ENCODE data around the gene ECSCR.
"Not testable (repeated sequence)": the region's sequence is repeated elsewhere in the genome, so short reads cannot be mapped to it uniquely, and the experiment has no call there.

The ECSCR gene, protein sequence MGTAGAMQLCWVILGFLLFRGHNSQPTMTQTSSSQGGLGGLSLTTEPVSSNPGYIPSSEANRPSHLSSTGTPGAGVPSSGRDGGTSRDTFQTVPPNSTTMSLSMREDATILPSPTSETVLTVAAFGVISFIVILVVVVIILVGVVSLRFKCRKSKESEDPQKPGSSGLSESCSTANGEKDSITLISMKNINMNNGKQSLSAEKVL

DNA sequence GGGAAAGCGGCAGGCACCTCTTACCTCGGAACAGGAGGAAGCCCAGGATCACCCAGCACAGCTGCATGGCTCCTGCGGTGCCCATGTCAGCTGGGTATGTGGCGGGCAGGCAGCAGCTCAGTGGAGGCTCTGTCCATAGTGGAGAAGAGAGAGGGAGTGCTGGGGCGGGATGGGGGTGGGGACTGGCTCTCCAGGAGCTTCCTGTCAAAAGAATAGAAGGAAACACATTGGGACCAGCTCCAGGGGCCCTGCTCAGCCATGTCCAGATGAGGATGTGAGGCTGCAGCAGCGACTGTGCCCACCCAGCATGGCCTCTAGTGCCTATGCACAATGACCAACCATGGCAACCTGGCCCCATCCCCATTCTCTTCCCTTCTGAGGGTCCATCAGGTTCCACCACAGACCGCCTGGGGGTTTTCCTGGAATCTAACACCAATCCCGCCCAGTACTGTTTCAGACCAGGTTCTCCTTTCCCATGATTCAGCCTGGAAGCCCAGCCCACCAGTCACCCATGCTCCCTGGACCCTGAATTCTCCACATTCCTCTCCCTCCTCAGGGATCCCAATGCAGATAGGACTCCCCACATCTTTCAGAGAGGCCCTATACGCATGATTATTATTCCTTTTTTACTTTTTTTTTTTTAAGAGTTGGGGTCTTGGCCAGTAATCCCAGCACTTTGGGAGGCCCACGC, at the start of gene ECSCR:
ECSCR (minus strand) TSS at position 158 of the 691 bp plus-strand sequence; CDS start at position 85, 73 bp downstream.
- no peak for DNase-seq

DNA sequence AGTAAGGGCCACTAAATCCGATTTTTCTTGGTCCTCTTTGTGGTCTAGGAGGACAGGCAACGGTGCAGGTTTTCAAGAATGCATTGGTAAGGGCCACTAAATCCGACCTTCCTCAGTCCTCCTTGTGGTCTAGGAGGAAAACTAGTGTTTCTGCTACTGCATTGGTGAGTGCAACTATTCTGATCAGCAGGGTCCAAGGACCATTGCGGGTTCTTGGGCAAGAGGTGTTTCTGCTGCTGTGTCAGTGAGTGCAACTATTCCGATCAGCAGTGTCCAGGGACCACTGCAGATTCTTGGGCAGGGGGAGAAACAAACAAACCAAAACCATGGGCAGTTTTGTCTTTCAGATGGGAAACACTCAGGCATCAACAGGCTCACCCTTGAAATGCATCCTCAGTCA, 42.2 kb upstream of the ECSCR start:
- not testable (repeated sequence) for DNase-seq

DNA sequence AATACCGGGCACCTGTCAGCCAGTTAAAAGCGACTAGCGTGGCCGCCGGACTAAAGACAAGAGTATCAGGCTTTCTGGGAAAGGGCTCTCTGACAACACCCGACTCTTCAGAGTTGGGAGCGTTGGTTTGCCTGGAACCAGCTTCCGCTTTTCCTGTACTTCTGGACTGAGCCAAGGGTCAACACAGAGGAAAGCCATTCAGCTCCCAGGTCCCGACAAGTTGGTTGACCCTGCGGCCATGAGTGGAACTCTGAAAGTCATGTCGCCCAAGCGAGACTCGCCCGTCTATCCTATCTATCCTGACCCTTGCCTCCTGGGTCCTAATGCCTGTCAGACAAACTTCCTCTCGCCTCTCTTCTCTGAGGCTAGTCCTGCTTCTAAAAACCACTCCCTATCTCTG, 41.3 kb upstream of the ECSCR start:
- DNase-seq: not testable (repeated sequence)

DNA sequence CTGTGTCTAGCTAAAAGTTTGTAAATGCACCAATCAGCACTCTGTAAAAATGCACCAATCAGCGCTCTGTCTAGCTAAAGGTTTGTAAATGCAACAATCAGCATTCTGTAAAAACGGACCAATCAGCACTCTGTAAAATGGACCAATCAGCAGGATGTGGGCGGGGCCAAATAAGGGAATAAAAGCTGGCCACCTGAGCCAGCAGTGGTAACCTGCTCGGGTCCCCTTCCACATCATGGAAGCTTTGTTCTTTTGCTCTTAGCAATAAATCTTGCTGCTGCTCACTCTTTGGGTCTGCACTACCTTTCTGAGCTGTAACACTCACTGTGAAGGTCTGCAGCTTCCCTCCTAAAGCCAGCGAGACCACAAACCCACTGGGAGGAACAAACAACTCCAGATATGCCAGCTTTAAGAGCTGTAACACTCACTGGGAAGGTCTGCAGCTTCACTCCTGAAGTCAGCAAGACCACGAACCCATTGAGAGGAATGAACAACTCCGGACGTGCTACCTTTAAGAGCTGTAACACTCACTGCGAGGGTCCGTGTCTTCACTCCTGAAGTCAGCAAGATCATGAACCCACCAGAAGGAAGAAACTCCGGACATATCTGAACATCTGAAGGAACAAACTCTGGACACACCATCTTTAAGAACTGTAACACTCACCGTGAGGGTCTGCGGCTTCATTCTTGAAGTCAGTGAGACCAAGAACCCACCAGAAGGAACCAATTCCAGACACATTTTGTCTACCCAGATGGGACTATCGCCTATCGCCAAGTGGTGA, 40.7 kb upstream of the ECSCR start:
- not testable (repeated sequence) for DNase-seq

DNA sequence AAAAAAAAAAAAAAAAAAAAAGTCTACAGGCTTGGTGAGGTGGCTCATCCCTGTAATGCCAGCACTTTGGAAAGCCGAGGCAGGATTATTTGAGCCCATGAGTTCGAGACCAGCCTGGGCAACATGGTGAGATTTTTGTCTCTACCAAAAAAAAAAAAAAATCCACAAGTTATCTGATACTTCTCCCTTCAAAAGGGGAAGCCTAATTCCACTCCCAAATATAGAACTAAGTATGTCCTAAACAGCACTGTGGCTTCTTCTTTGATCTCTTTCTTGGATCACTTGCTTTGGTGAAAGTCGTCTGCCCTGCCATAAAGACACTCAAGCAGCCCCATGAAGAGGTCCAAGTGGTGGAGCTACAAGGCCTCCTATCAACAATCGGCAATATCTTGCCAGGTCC, 38.8 kb upstream of the ECSCR start:
- peak; percentile 38 to 42 for DNase-seq

DNA sequence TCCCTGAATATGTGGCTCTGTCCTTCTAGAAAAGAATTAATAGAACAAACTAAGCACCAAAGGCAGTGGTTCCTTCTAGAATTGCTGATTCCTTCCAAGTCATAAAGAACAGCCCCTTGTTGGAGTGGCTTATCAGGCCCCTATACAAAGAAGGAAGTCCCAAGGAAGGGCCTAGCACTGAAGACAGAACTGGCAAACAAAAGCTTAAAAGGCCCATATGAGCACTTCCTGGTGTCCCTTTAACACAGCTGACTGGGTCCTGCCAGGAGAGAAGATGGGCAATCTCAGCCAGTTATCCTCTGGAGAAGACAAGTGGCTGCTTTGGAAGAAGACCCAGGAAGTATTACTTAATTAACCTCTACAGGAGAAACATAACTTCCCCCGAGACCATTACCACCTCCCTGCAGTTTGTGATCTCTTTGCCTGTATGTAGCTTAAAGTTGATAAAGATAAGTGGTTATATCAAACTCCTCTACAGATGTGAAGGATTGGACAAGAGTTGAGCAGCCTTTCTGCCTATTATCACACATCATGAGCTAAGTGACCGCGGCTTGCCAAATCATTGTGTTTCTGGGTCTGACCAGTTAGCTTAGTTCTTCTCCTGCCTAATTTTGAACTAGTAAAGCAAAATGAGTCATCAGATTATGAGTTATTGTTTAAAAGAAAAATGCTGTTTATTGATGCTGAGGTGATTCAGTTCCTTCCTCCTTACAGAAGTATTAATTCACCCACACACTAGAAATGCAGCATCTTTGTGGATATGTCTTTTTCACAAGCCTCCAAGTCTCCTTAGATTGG, 33.3 kb upstream of the ECSCR start:
- peak; percentile 37 to 45 for DNase-seq

DNA sequence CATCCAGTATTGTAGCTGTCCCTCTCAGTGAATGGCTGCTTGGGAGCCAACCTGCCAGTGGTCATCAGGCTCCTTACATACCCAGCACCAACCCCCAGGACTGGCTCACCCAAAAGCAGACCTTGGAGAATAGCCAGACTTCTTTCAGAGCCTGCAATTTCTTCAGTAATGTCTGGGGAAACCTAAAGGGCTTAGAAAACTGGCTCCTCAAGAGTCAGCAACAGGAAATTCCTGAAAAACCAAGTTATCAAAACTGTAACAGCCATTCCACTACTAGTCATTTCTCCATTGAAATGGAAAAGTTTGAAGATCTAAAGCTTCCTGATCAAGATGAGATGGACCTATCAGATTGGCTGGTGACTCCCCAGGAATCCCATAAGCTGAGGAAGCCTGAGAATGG, 32.3 kb upstream of the ECSCR start:
- DNase-seq: no peak

DNA sequence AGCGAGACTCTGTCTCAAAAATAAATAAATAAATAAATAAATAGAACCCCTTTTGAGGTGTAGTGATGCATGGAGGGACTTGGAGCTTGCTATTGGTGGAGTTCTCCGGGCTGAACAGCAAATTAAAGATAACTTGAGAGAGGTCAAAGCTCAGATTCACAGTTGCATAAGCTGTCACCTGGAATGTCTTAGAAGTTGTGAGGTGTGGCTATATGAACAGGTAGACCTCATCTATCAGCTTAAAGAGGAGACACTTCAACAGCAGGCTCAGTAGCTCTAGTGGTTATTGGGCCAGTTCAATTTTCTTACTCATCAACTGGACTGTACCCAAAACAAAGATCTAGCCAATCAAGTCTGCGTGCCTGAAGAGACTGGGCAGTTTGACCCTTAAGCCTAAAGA, 31.7 kb upstream of the ECSCR start:
- DNase-seq: no peak

DNA sequence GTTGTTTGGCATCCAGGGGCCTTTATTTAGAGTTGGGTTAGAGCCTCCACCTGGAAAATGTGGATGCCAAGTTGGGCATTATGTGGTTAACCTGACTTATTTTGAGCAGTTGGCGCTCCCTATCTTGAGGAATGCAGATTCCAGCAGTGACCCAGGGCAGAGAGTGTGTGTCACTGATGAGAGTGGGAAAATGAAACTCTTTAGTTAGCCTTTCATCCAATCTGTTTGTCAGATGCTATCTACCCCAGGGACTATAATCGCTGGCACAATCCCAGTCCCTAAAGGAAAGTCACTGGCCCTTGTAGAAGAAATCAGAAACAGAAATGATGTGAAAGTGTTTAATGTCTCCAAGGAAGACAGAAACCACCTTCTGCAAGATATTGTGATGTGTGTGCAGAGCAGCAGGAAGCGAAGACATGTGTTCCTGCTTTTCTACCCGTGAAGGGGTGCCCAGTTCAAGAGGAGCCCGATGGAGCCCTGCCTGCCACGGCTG, 30.2 kb upstream of the ECSCR start:
- DNase-seq: no peak

DNA sequence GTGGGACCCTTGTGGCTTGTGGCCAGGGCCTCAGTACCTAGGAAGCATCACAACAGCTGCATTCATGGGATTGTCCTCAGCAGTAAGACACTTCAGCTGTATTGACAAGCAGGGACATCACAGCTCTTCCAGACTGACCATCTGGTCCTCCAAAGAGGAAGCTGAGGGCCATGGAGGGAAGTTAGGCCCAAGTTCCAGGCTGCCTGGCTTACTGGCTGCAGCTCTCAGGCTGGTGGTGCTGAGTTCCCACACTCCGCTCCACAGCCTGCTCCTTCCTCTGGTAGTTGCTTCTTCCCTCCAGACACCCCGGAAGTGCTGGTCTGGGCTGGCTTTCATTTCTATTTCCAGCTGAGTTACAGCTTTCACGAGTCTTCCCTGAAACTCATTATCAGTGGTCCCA, 25.7 kb upstream of the ECSCR start:
- DNase-seq: peak; percentile 72 to 75

DNA sequence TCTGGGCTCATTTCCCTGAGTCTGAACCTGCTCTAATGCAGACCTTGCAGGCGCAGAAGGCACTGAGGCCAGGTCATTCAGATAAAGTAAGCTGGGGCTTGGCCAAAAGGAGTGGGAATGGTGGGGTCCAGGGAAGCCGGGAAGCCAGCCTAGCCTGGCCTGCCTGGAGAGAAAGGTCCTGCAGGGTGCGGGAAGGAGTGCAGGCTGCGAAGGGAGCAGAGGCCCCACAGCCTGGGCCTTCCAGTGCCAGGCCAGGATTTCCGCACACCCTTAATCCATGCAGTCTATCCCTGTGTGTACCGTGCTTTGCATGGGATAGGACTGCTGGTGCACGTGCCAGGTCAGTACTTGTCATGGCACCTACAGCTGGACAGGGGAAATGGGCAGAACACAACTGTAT, 23.7 kb upstream of the ECSCR start:
- DNase-seq: no peak

DNA sequence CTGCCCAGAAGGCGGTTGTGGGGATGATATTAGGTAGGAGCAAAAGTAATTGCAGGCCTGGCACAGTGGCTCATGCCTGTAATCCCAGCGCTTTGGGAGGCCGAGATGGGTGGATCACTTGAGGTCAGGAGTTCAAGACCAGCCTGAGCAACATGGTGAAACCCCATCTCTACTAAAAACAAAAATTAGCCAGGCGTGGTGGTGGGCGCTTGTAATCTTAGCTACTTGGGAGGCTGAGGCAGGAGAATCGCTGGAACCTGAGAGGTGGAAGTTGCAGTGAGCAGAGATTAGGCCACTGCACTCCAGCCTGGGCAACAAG, 20.3 kb upstream of the ECSCR start:
- DNase-seq: not testable (repeated sequence)

DNA sequence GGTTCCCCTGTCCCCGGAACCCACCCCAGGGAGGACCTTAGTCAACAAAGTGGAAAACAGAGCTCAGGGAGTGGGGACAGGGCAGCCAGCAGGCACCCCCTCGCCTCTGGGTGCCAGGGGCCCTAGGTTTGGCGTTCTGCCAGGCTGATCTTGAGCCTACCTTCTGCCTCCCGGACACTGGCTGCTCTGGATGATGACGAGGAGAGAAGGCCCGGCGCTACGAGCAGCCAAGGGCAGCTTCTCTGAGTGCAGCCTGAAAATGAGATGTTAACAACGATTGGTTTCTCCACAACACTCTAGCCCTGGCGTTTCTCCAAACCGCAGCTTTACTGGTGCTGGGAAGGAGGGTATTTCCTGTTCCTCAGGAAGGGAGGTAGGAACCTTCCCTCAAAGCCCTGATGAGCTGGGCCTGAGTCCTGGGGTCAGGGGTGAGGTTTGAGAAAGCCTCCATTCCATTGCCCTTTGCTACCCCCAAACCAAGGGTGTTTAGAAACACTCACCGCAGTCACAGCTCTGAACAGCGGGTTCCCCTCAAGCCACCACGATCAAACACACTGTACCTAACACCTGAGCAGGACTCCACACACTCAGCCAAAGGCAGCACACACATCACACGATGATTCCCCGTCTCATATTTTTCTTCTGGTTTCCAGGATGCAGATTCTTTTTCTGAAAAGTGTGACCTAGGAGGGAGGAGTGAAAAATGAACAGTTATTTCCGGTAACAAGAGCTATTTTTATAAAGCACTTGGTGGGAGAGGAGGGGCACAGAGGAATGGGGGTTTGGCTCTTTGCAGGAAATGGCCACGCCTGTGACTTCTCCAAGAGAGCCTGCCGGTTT, 19.7 kb upstream of the ECSCR start, which contains the start of gene STING1:
STING1 (minus strand) TSS at position 709 of the 840 bp plus-strand sequence. CDS start 1,054 bp downstream, outside the sequence.
- peak; percentile 79 to 86 for DNase-seq

DNA sequence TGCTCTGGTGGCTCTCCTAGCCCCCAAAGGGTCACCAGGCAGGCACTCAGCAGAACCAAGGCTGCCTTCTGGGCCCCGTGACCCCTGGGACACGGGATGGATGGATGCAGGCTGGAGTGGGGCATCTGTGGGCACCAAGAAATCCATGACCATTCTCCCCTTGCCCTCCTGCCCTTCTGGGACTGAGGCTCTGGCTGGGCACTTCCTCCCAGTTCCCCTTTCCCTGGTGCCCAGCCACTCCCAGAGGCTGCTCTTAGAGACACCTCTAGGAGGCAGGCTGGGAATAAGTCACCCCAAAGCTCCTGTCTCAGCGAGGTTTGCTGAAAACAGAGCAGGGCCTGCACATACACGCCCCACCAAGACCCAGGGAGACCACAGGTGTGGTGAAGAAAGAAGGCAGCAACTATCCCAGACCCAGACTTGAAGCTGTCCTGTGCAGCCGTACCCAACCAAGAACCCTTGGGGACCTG, 19.1 kb upstream of the ECSCR start:
- peak; percentile 53 to 59 for DNase-seq

DNA sequence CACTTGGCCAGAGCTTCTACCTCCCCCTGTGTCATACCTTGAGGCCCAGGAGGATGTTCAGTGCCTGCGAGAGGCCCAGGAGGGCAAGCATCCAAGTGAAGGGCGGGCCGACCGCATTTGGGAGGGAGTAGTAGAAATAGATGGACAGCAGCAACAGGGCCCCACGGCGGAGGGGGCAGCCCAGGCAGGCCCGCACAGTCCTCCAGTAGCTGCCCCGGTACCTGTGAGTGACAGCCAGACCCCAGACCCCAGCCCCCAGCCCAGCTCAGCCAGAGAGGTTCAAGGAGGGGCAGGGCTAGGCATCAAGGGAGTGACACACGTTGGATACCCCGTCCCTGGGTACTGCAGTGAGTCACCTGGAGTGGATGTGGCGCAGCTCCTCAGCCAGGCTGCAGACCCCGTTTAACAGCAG, 18.6 kb upstream of the ECSCR start:
- DNase-seq: no peak

DNA sequence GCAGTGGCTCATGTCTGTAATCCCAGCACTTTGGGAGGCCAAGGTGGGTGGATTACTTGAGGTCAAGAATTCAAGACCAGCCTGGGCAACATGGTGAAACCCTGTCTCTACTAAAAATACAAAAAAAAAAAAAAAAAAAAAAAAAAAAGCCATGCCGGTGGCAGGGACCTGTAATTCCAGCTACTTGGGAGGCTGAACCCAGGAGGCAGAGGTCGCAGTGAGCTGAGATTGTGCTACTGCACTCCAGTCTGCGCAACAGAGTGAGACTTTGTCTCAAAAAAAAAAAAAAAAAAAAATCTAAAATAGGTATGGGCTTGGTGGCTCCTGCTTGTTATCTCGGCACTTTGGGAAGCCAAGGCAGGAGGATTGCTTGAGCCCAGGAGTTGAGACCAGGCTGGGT, 17.2 kb upstream of the ECSCR start:
- DNase-seq: not testable (repeated sequence)

DNA sequence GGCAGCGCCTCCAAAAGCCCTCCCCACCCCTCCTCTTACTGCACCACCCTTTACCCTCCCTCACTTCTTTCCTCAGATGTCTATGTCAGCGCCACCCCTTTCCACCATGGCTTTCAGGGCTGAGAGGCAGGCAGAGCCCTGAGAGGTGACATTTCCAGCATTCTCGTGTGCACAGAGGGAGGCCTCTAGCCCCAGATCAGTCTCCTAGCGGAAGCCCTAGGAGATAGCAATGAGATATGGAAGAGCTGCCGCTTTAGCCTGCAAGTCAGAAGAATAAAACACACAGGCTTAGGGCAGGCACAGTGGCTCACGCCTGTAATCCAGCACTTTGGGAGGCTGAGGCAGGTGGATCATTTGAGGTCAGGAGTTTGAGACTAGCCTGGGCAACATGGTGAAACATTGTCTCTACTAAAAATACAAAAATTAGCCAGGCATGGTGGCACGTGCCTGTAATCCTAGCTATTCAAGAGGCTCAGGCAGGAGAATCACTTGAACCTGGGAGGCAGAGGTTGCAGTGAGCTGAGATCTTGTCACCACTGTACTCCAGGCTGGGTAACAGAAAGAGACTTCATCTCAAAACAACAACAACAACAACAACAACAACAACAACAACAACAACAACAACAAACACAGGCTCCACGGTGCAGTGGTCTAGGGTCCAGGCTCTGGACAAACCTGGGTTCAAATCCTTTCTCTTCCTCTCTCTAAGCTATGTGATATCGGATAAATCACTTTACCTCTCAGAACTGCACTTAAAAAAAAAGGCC, 16.3 kb upstream of the ECSCR start:
- DNase-seq: not testable (repeated sequence)

DNA sequence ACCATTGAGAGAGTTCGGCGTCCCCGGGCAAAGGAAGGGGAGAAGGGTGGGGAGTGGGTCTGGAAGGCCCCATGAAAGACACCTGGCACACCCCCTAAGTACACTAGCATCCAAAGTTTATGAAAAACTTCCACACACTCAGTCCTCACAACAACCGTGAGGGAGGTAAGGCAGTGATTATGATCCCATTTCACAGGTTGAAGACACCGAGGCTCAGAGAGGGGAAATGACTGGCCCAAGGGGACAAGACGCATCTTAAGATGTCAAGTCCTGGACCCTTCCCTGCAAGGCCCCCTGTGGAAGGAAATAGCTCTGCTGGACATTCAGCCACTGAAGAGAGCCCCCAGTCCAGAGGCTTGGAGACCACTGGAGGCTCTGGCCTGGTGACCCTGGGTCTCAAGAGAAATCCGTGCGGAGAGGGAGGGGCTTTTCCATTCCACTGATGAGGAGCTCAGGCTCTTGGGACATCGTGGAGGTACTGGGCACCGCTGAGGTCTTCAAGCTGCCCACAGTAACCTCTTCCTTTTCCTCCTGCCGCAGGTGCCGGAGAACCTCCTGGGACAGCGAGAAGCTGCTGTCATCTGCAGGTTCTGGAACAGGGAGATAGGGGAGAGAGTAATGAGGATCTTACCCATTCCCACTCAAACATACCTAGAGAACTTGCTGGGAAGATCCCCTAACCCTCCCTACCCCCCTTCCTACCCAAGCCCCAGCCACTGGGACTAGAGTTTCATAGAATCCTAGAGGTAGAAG, 13.5 kb upstream of the ECSCR start:
- DNase-seq: no peak

DNA sequence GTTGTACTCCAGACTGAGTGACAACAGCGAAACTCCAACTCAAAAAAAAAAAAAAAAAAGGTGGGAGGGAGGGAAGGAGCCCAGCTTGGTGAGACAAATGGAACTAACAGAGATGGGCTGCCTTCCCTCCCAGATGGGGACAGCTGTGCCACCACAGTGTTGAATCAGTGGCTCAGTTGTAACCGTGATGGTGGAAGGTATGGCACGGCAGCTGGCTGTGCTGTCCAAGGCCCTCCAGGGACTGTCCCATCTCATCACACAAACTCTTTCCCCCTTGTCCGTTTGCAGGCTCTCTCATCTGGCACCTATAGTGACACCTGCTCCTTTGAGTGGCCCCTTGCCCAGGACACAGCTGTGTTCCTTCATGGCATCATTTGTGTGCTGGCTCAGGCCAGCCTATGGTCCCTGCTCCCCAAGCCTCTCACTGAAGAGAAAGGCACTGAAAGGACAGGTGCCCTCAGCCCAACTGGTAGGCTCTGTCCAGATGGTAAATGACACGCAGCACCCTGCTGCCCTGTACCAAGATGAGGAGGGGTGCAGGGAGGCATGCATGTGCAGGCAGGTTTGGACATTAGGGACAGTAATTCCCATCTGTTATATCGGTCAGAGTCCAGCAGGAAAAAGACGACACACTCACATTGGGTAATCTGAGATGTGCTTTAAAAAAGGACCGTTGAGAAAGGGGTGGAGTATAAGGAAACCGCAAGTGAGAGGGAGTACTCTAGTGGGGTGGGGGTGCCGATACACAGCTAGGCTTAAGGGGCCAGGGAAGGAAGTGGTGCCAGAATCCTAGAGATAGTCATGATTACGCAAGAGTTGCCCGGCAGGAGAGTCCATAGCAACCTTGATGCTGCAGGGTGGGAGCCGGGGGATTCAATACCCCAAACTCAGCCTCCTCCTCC, 12.6 kb upstream of the ECSCR start:
- peak; percentile 33 to 39 for DNase-seq
